ENCODE data around the gene EEF2KMT.
"Not testable (repeated sequence)": the region's sequence is repeated elsewhere in the genome, so short reads cannot be mapped to it uniquely, and the experiment has no call there.

EEF2KMT gene, protein sequence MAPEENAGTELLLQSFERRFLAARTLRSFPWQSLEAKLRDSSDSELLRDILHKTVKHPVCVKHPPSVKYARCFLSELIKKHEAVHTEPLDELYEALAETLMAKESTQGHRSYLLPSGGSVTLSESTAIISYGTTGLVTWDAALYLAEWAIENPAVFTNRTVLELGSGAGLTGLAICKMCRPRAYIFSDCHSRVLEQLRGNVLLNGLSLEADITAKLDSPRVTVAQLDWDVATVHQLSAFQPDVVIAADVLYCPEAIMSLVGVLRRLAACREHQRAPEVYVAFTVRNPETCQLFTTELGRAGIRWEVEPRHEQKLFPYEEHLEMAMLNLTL

GRCh38 chr16:5097470-5098220 lies at the start of gene EEF2KMT:
EEF2KMT (minus strand) TSS chr16:5097795; CDS start chr16:5097739, 56 bp downstream.
- DNase-seq (ENCODE audit: low spot score), result peak; percentile 87

DNA sequence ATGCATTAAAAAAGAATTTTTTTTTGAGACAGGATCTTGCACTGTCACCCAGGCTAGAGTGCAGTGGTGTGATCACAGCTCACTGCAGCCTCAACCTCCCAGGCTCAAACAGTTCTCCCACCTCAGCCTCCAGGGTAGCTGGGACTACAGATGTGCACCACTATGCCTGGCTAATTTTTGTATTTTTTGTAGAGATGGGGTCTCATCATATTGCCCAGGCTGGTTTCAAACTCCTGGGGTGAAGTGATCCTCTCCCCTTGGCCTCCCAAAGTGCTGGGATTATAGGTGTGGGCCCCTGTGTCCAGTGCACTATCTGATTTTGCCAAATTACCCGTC lies 47.0 kb upstream of the EEF2KMT start:
- not testable (repeated sequence) for DNase-seq (ENCODE audit: low spot score)

DNA sequence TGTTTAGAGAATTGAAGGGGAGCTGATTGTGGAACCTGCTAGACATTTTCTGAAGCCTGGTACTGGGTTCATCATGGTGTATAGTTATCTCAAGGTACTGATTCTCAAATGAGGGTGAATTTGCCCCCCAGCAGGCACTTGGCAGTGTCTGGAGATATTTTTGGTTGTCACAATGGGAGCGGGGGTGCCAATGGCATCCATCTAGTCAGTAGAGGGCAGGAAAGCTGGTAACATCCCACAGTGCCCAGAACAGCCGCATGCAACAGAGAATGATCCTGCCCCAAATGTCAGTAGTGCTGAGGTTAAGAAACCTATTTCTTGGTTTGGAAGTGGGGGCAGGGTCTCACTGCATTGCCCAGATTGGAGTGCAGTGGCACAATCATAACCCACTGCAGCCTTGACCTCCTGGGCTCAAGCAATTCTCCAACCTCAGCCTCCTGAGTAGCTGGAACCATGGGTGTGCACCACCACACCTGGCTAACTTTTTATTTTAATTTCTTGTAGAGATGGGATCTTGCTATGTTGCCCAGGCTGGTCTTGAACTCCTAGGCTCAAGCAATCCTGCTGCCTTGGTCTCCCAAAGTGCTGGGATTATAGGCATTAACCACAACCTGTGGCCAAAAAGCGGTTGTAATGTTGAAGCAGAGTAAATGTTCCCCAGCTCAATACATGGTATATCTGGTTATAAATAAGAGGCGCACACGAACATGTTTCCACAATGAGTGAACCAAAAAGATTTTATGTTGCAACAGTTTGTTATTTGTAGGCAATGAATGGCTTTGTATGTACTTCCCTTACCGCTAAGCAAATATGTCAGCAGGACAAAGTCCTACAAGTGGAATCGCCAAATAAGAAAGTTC lies 46.4 kb upstream of the EEF2KMT start:
- no peak for DNase-seq (ENCODE audit: low spot score)

DNA sequence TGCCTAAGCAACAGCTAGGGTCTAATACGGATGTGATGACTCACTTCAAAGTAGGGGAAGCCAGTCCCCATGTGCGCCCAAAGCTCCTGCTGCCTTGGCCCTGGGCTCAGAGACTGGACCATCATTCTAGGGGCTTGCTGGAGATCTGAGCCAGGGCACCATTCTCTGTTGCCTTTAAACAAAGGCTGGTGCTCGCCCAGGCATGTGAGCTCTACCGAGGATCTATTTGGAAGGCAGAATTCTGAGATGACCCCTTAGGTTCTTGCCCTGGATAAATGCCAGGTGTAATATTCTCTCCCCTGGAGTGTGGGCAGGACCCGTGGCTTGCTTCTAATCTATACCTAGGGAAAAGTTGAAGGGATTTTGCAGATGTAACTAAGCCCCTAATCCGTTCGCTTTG lies 42.6 kb upstream of the EEF2KMT start:
- not testable (repeated sequence) for DNase-seq (ENCODE audit: low spot score)

DNA sequence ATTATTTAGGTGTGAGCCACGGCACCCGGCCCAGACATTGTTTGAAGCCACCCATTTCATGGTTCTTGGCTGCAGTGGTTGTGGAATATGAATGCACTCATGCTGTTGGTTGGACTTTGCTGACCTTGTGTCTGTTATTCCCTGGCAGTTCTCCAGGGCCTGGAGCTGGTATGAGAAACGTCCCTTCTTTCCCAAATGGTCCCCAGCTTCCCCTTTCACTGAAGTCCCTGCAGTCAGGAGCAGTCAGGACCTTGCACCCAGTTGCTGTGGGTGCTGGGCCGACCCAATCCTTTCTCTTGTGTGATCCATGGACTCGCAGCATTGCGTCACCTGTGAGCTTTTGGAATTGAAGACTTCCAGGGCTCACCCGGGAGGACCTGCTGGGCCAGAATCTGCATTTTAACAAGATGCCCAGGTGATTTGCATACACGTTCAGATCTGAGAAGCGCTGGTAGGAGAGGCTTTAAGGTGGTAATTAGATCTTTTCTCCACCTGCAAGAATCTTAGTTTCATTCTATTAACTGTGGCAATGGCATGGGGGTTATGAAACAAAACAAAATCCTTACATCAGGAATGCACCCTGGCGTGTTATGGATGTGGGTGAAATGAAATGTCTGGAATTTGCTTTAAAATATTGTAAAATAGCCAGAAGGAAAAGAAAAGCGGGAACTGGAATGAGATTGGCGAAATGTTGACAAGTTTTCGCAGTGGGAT lies 37.3 kb upstream of the EEF2KMT start:
- DNase-seq (ENCODE audit: low spot score), result not testable (repeated sequence)

DNA sequence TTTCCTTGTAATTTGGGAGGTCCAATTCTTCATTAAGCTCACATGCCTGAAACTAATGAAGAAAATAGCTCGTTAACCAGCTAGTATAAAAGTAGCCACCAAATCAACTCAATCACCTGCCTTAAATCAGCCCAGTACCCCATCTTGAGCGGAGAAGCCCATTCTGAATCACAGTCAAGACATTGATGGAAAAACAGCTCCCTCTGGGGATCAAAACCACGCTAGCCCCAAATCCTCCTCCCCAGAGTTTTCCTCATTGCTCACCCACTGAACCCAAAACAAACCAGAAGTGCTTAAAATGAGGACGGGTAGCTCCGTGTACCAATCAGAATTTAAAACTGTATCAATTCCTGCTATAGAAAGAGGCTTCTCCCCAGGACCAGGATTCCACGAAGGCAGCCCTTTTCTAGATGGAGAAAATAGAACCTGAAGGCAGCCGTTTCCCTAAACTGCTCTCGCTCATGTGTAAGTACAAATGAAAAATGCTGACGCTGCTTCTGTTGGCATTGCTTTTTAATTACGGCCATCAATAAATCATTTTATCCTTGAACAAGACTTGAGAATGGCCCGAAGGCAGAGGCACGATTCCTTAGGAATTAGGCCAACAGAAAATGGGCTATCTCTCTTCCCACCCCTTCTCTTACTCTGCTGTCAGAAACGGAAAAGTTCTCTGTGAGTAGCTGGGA lies 35.5 kb upstream of the EEF2KMT start:
- not testable (repeated sequence) for DNase-seq (ENCODE audit: low spot score)

DNA sequence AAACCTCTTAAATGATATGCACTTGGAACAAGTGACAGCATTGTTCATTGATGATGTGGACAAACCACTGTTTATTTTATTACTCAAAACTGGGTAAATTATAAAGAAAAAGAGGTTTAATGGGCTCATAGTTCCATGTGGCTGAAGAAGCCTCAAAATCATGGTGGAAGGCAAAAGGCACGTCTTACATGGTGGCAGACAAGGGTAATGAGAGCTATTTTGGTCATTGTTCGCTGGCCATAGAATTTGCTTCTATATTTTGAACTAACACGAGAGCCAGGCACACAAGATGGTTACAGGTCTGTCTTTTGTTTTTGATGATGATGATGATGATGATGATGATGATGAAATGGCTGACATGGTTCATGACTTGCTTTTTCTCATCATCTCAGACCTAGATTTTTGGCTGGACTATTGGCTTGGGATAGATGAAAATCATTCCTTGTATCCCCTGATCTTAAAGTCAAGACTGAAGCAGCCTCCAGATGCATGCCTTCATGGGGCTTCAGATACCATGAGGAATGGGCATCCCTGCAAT lies 33.9 kb upstream of the EEF2KMT start:
- not testable (repeated sequence) for DNase-seq (ENCODE audit: low spot score)

- DNase-seq (ENCODE audit: low spot score), result peak; percentile 31
Measured at GRCh38 chr16:5117300-5118087, 19.9 kb upstream of the EEF2KMT start.

DNA sequence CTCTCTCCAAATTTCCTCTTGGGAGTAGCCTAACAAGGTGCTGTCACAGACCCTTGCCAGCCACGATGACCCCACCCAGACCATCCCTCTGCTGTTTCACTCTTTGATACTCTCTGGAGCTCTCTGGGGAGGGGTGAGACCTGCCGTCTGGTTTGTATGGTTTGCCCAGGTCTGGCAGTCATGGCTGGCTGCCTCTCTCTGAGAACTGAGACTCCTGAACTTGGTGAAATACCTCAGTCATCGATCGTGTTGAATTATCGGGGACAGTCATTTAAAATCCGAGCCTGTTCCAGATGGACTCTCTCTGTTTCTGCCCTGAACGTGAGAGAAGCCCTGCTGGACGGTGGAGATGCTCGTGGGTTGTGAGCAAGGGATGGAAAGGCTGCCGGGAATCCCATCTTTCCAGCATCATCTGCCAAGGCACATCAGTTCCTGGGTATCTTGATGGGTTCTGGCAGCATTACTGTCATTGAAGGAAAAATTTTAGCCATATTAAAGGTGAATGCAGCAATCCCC lies 19.2 kb upstream of the EEF2KMT start:
- DNase-seq (ENCODE audit: low spot score), result not testable (repeated sequence)

GRCh38 chr16:5110933-5111332 lies 13.3 kb upstream of the EEF2KMT start:
- DNase-seq (ENCODE audit: low spot score), result not testable (repeated sequence)

GRCh38 chr16:5108505-5109158 lies 11.0 kb upstream of the EEF2KMT start:
- no peak for DNase-seq (ENCODE audit: low spot score)

GRCh38 chr16:5105039-5105438 lies 7.4 kb upstream of the EEF2KMT start:
- DNase-seq (ENCODE audit: low spot score), result not testable (repeated sequence)

GRCh38 chr16:5103296-5104032 lies 5.9 kb upstream of the EEF2KMT start:
- not testable (repeated sequence) for DNase-seq (ENCODE audit: low spot score)

DNA sequence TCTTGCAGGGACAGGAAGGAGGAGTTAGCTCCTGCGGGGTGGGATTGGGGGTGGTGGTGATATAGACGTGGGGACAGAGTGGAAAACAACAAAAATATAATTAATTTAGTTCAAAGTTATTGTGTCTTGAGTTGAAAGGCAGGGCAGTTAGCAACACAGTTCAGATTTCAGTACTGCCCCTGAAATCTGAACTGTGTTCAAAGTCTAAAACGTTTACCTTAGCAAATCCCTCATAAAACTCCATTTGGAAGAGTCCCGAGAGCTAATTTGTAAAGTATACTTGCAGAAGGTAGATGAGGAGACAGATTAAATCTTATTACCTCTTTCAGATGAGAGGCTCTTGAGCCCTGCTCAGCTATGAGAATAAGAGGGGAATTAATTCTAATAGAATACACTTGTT lies 1.6 kb upstream of the EEF2KMT start:
- DNase-seq (ENCODE audit: low spot score), result not testable (repeated sequence)

DNA sequence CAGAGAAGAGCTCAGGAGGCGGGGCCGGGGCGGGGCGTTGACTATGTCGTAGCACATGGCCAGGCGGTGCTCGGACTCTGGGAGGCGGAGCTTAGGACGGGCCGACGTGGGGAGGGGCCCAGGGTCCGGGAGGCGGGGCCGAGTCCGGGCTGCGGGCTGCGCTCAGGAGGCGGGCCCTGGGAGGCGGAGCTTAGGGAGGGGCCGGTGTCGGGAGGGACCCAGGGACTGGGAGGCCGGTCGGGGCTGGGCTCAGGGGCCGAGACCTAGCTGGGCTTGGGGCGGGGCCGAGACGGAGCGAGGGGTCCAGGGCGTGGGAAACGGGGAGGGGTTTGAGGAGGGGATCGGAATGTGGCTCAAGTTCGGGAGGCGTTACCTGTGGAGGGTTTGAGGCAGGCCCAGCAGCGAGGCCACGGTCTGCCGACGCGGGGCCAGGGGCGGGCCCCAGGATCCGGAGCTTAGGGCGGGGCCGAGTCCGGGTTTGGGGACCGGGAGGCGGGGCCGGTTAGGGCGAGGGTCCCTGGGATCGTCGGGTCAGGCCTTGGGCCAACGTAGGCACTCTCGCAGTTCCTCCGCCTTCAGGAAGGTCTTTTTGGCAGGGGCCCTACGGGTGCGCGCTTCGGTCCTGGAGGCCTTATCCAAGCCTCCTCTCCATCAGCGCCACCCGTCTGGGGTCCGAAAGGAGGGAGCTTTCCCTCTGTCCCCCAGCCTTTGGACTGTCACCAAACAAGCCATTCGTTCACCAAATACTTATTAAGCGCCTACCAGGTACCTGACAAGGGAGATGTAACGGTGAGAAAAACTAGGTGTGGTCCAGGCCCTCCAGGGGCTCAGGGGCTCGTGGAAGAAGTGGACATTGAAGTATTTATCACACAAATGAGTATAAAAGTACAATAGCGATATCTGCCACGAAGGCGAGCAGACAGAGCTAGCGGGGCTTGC lies 895 bp upstream of the EEF2KMT start:
- peak; percentile 51 for DNase-seq (ENCODE audit: low spot score)

DNA sequence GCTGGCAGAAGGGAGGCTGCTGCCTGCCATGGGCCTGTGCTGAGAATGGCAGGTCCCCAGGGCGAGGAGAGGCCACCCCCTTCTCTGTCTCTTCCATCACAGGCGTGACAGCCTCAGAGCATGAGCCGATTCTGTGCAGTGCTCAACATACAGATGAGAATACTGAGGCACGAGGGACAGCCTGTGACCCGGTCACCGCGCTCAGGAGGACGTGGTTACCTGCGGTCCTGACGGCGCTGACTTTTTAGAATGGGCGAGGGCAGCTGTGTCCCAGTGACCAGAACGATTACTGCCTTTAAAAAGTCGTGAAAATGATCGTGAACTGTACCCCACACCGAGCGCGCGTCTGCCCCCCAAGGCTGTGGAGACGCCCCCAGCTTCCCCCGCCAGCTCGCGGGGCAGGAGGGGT lies 530 bp downstream of the EEF2KMT start:
- peak; percentile 38 for DNase-seq (ENCODE audit: low spot score)

GRCh38 chr16:5096437-5097060 lies 1.0 kb downstream of the EEF2KMT start:
- DNase-seq (ENCODE audit: low spot score), result not testable (repeated sequence)

Measured in D341Med (cell line).